Measurements from ENCODE around the gene SFTPB. TPM values are rescaled to one million over a fixed set of nuclear protein-coding genes. Genes with fewer than 3 reads are reported as not detected.

The SFTPB gene
- total RNA-seq, 4 donors from 2014 or later = not detected

- Histone ChIP-seq H3K4me3 (no peak overlapping the region), H3K9me3 (no peaks in the 10 kb centered on the region)
- no peak for DNase-seq
These were observed 28.0 kb upstream of the SFTPB start for GRCh38 chr2:85695691-85696668.

GRCh38 chr2:85695121-85695520 lies 27.1 kb upstream of the SFTPB start:
- Histone ChIP-seq H3K36me3 (no peaks in the 10 kb centered on the region), H3K27me3 (no peaks in the 10 kb centered on the region), H3K4me1 (no peaks in the 10 kb centered on the region), H3K9me3 (no peaks in the 10 kb centered on the region), H3K27ac (no peak overlapping the region), H3K4me3 (no peak overlapping the region)
- in situ Hi-C loops (cut with MboI; ENCODE audit: low sequenced_read_pairs in 4 of 4) (no loop called here), intact Hi-C loops (cut with DNase I; ENCODE audit: low total_unique reads) (no loop called here)
- ATAC-seq = no peak
- TF ChIP-seq POLR2A (IDR thresholded peaks at IDR 0.05) (no peak), CTCF (IDR thresholded peaks at IDR 0.05 in 4 of 5, conservative IDR thresholded peaks at IDR 0.05 in 1 of 5) (no peak)
- no peak for DNase-seq

More at GRCh38 chr2:85695691-85696668, 28.0 kb upstream of the SFTPB start:
- intact Hi-C loops (cut with DNase I; ENCODE audit: low total_unique reads) (no loop called here), in situ Hi-C loops (cut with MboI; ENCODE audit: low sequenced_read_pairs in 4 of 4) (no loop called here)
- H3K27me3 ChIP-seq = no peaks in the 10 kb centered on the region
- TF ChIP-seq POLR2A (IDR thresholded peaks at IDR 0.05) (no peak), CTCF (IDR thresholded peaks at IDR 0.05 in 4 of 5, conservative IDR thresholded peaks at IDR 0.05 in 1 of 5) (no peak)
- H3K27ac ChIP-seq = no peak overlapping the region
- H3K4me1 ChIP-seq = no peaks in the 10 kb centered on the region
- no peak for ATAC-seq
- H3K36me3 ChIP-seq = no peaks in the 10 kb centered on the region

GRCh38 chr2:85694052-85695025 lies 26.3 kb upstream of the SFTPB start, which contains the start of gene GNLY:
TSS of gene GNLY (plus strand) at chr2:85694358. CDS start at chr2:85694419, 61 bp downstream.
- H3K27ac ChIP-seq = no peak within 1 kb of the TSS
- H3K27me3 ChIP-seq = no peaks in the 10 kb centered on the region
- H3K9me3 ChIP-seq = no peaks in the 10 kb centered on the region
- H3K36me3 ChIP-seq = no peaks in the 10 kb centered on the region
- intact Hi-C loops (cut with DNase I; ENCODE audit: low total_unique reads) (no loop called here), in situ Hi-C loops (cut with MboI; ENCODE audit: low sequenced_read_pairs in 4 of 4) (no loop called here)
- ATAC-seq (no peak), DNase-seq (peak in 1 of 2 donors; percentile 12)
- TF ChIP-seq CTCF (IDR thresholded peaks at IDR 0.05 in 4 of 5, conservative IDR thresholded peaks at IDR 0.05 in 1 of 5) (no peak), POLR2A (IDR thresholded peaks at IDR 0.05) (no peak)
- no peak within 1 kb of the TSS for H3K4me3 ChIP-seq
- no peaks in the 10 kb centered on the region for H3K4me1 ChIP-seq

GRCh38 chr2:85692039-85692645 lies 24.1 kb upstream of the SFTPB start:
- no peak for TF ChIP-seq CTCF (IDR thresholded peaks at IDR 0.05 in 4 of 5, conservative IDR thresholded peaks at IDR 0.05 in 1 of 5)
- no peak for TF ChIP-seq POLR2A (IDR thresholded peaks at IDR 0.05)
- Histone ChIP-seq H3K4me1 (no peaks in the 10 kb centered on the region), H3K27ac (no peak overlapping the region), H3K27me3 (no peaks in the 10 kb centered on the region), H3K4me3 (no peak overlapping the region), H3K9me3 (no peaks in the 10 kb centered on the region), H3K36me3 (no peaks in the 10 kb centered on the region)
- intact Hi-C loops (cut with DNase I; ENCODE audit: low total_unique reads) = no loop called here
- in situ Hi-C loops (cut with MboI; ENCODE audit: low sequenced_read_pairs in 4 of 4) = no loop called here
- DNase-seq = peak in 1 of 2 donors; percentile 4
- no peak for ATAC-seq
